MCF 10A (cell line): ENCODE results near the gene PSMD13. TPM values are rescaled to one million over a fixed set of nuclear protein-coding genes. Genes with fewer than 3 reads are reported as not detected.

Experiments used
- BruUV-seq: library from RNA; stranded (reverse); fragments of 400-500 nt; replicated peaks from 2 replicates; lab custom pipeline; 2021; lab: Mats Ljungman, UMichigan
- CTCF ChIA-PET: fragments of 300-600 bp; sonication (Branson Sonifier 250); formaldehyde crosslinking; extraction: SDS; loops from one replicate; lab custom pipeline; 2021; ENCODE audit warnings: antibody characterized with exemption, inconsistent platforms; lab: Yijun Ruan, JAX
- POLR2A ChIA-PET: fragments of 300-600, 350-650 bp; sonication (Branson Sonifier 250); formaldehyde crosslinking; extraction: SDS; loops from one replicate; lab custom pipeline; 2020; ENCODE audit warnings: antibody characterized with exemption, inconsistent platforms; lab: Yijun Ruan, JAX
- DNase-seq: peaks from one replicate; pipeline ENCODE4 v3.0.0-alpha.2; 2018; ENCODE audit not compliant: unreplicated experiment
- H3K27ac Mint-ChIP-seq: one replicate; pipeline ENCODE4 v1.8.0; 2022; ENCODE audit warnings: mild to moderate bottlenecking, low read depth, mixed read lengths; ENCODE audit not compliant: unreplicated experiment
- H3K27me3 Mint-ChIP-seq: one replicate; pipeline ENCODE4 v1.8.0; 2022; ENCODE audit warnings: mixed read lengths; ENCODE audit not compliant: insufficient read depth, unreplicated experiment
- H3K36me3 Mint-ChIP-seq: one replicate; pipeline ENCODE4 v1.8.0; 2022; ENCODE audit warnings: mild to moderate bottlenecking, moderate library complexity, mixed read lengths; ENCODE audit not compliant: insufficient read depth, unreplicated experiment
- H3K4me1 Mint-ChIP-seq: one replicate; pipeline ENCODE4 v1.8.0; 2022; ENCODE audit warnings: mixed read lengths; ENCODE audit not compliant: insufficient read depth, unreplicated experiment
- H3K4me3 Mint-ChIP-seq: one replicate; pipeline ENCODE4 v1.8.0; 2022; ENCODE audit warnings: mild to moderate bottlenecking, moderate library complexity, mixed read lengths; ENCODE audit not compliant: unreplicated experiment
- H3K9me3 Mint-ChIP-seq: one replicate; pipeline ENCODE4 v1.8.0; 2022; ENCODE audit warnings: mixed read lengths; ENCODE audit not compliant: unreplicated experiment
- intact Hi-C: fragments of 100-400 bp; cut with micrococcal nuclease; formaldehyde crosslinking; loops from 2 replicates; pipeline ENCODE4 v1.14.1; 2022
- total RNA-seq: library from RNA; stranded (reverse); gene quantifications from 2 replicates; pipeline ENCODE4 v1.2.3, GENCODE V29; 2022
- TF ChIP-seq, protein P1 (sequence below): fragments of 200-600 bp; IDR thresholded peaks from one replicate; pipeline ENCODE4 v1.8.0; 2022; ENCODE audit warnings: antibody characterized with exemption, mild to moderate bottlenecking; ENCODE audit not compliant: unreplicated experiment

PSMD13 gene
- total RNA-seq, 1 experiment from 2014 or later: 103 TPM

DNA sequence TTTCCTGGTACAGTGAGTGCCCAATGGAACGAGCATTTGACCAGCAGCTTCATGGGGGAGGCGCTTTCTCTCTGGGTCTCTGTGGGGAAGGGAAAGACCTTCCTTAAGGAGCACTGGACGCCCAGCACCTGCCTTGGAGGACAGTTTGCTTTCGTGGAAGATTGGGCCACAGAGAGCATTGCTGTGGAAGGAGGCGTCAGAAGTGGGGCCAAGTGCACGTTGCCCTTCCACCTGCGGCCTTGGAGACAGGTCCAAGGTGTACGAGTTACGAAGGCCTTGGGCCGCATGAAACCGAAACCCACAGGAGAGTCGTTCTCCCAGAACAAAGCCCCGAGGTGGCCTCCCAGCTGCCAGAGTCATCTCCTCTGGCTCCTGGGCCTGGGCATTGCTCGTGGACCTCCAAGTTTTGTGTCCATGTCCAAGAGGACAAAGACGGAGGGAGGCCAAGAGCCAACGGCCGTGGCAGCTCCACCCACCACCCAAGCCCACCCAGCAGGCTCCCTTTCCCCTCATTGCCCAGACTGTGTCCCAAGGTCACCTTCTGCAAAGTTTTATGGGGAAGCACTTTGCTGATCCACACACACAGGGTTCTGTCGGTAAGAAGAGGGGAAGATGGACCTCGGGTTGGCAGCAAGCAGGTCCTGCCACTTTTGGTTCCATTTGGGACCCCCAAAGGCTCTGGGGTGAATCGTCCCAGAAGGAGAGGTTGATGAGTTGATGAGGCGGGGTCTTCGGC lies 35.6 kb downstream of the PSMD13 start:
- POLR2A ChIA-PET: interaction anchor here (0.5 to 0.6 kb wide), 2 partner anchors 14 to 226 kb away, joined by 3 read pairs; no protein-coding TSS in a partner anchor
- intact Hi-C loops: no loop called here
- peaks cover 14% of the 10 kb centered on the region for H3K4me1 Mint-ChIP-seq
- CTCF ChIA-PET: no interaction called here
- no peak for DNase-seq
- peaks cover 40% of the 10 kb centered on the region for H3K27me3 Mint-ChIP-seq
- H3K9me3 Mint-ChIP-seq: no peaks in the 10 kb centered on the region
- TF ChIP-seq, protein P1, sequence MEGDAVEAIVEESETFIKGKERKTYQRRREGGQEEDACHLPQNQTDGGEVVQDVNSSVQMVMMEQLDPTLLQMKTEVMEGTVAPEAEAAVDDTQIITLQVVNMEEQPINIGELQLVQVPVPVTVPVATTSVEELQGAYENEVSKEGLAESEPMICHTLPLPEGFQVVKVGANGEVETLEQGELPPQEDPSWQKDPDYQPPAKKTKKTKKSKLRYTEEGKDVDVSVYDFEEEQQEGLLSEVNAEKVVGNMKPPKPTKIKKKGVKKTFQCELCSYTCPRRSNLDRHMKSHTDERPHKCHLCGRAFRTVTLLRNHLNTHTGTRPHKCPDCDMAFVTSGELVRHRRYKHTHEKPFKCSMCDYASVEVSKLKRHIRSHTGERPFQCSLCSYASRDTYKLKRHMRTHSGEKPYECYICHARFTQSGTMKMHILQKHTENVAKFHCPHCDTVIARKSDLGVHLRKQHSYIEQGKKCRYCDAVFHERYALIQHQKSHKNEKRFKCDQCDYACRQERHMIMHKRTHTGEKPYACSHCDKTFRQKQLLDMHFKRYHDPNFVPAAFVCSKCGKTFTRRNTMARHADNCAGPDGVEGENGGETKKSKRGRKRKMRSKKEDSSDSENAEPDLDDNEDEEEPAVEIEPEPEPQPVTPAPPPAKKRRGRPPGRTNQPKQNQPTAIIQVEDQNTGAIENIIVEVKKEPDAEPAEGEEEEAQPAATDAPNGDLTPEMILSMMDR: no peak
- no peak overlapping the region for H3K27ac Mint-ChIP-seq
- no TSS peak for BruUV-seq
- H3K36me3 Mint-ChIP-seq: no peaks in the 10 kb centered on the region
- H3K4me3 Mint-ChIP-seq: no peak overlapping the region

DNA sequence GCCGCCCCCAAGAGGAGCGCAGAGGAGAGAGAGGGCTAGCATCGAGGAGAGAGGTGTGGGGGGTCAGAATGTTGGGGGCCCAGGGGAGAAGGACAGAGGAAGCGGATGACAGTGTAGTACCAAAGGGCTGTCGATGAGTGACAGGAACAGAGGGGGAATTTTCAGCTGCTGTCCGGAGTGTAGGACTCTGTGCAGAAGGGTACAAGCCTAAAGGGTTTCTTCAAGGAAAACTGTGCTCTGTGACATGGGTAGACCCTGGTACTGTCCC lies 36.1 kb downstream of the PSMD13 start:
- no peaks in the 10 kb centered on the region for H3K36me3 Mint-ChIP-seq
- H3K27me3 Mint-ChIP-seq: peaks cover 45% of the 10 kb centered on the region
- no TSS peak for BruUV-seq
- ChIA-PET CTCF (no interaction called here), POLR2A (interaction anchor here (0.5 to 1.1 kb wide), 2 partner anchors 38 to 225 kb away, joined by 3 to 4 read pairs; no protein-coding TSS in a partner anchor)
- DNase-seq: no peak
- intact Hi-C loops: no loop called here
- no peak overlapping the region for H3K4me3 Mint-ChIP-seq
- peaks cover 10% of the 10 kb centered on the region for H3K4me1 Mint-ChIP-seq
- no peak overlapping the region for H3K27ac Mint-ChIP-seq
- TF ChIP-seq, protein P1: no peak
- no peaks in the 10 kb centered on the region for H3K9me3 Mint-ChIP-seq

DNA sequence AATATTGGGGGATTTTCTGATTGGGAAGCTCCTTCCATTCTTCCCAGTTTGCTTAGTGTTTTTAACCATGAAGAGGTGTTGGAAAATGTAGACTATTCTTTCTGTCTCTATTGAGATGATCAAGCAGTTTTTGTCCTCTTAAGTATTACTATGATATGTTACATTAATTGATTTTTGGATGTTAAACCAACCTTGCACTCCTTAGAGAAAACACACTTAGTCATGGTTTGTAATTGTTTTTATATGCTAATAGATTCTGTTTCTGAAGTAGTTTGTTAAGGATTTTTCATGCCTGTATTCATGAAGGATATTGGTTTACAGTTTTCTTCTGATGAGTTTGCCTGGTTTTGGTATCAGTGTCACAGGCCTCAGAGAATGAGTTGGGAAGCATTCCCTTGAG lies 39.4 kb downstream of the PSMD13 start:
- TF ChIP-seq, protein P1: no peak
- DNase-seq: no peak
- ChIA-PET POLR2A (interaction anchor here (0.6 to 1.3 kb wide), 3 partner anchors 28 to 420 kb away, joined by 3 to 4 read pairs (median 3); partner anchors contain the start of genes PSMD13 and TMEM80), CTCF (no interaction called here)
- no peaks in the 10 kb centered on the region for H3K4me1 Mint-ChIP-seq
- no peaks in the 10 kb centered on the region for H3K36me3 Mint-ChIP-seq
- no TSS peak for BruUV-seq
- intact Hi-C loops: no loop called here
- H3K27ac Mint-ChIP-seq: no peak overlapping the region
- H3K27me3 Mint-ChIP-seq: peaks cover 45% of the 10 kb centered on the region
- H3K4me3 Mint-ChIP-seq: no peak overlapping the region
- H3K9me3 Mint-ChIP-seq: no peaks in the 10 kb centered on the region

DNA sequence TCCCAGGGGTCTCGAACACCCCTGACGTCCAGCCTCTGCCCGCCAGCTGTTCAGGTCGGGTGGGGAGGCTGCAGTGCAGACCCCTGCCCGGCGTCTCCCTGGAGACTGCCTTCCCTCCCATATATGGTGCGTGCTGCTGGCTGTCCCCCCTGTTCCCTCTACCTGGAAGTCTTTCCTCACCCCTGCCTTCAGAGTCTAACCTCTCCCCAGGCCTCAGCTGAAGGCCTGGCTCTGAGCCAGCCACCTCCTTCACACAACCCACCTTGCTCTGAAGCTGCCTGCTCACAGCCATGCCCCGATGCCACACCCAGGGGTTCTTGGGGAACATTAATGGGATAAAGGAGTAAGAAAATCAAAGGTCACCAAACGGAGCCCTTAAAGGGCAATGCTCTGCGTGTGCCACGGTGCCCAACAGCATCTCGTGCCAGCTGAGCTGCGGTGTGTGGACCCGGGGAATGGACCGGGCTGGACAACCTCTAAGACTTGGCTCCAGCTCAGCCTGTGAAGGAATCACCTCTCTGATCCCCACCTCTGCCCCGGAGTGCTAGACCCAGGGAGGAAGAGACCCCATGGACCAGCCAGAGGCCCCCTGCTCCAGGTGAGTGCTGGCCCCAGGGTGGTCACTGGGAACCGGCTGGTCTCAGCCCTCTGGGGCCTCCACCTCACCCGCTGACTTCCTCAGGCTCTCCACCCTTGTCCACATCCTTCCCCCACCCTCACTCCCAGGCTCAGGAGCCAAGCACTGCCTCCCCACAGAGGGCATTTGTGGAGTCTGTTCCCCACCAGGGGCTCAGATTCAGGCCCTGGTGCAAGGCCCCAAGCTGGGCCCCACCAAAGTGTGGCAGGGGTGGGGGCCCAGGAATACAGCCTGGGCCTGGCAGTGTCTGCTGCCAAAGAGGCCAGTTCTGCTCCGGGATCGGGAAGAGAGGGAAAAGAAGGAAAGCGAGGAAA lies 41.5 kb downstream of the PSMD13 start, which contains the start of gene NLRP6:
TSS of gene NLRP6 (plus strand) at position 407 of the 951 bp plus-strand sequence. CDS start at position 570, 163 bp downstream.
- Mint-ChIP-seq H3K36me3 (no peaks in the 10 kb centered on the region), H3K4me3 (no peak within 1 kb of the TSS), H3K27ac (no peak within 1 kb of the TSS), H3K27me3 (peaks cover 54% of the 10 kb centered on the region), H3K4me1 (no peaks in the 10 kb centered on the region), H3K9me3 (no peaks in the 10 kb centered on the region)
- TF ChIP-seq, protein P1: no peak
- ChIA-PET CTCF (interaction anchor here (0.5 to 1.1 kb wide), 6 partner anchors 10 to 70 kb away, joined by 3 to 5 read pairs (median 3); no protein-coding TSS in a partner anchor), POLR2A (no interaction called here)
- DNase-seq: no peak
- no TSS peak for BruUV-seq
- intact Hi-C loops: no loop called here
